Stimulated activated CD8-positive, alpha-beta memory T cell treated with anti-CD3 and anti-CD28 coated beads, Interleukin-4, amount 100 ng/mL, for 4 hours (primary cell): ENCODE data around the gene RAB29.
"Not testable (repeated sequence)": the region's sequence is repeated elsewhere in the genome, so short reads cannot be mapped to it uniquely, and the experiment has no call there.

Source experiments
- DNase-seq, 2 donors: peaks; one replicate each; pipeline ENCODE4 v3.0.0-alpha.2; 2020; ENCODE audit warnings: low read depth in 2 of 2, low spot score in 1 of 2

Gene RAB29

GRCh38 chr1:205775015-205775716 is at the start of gene RAB29:
RAB29 (minus strand) TSS chr1:205775482; CDS start chr1:205774956, 526 bp downstream.
- DNase-seq: peak; percentile 62 to 65

DNA sequence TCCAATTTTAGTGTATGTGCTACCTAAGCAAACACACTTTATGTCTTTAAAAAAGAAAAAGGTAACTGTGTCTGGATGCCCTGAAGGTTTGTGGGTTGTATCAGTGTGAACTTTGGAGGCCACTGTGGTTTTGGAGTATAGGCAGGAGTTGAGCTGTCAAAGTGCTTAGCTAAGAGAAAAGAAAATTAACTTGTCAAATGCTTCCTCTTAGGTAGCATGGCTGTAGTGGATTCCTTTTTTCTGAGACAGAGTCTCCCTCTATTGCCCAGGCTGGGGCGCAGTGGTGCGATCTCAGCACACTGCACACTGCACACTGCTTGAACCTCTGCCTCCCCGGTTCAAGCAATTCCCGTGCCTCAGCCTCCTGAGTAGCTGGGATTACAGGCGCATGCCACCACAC is 48.9 kb upstream of the RAB29 start:
- DNase-seq: no peak

DNA sequence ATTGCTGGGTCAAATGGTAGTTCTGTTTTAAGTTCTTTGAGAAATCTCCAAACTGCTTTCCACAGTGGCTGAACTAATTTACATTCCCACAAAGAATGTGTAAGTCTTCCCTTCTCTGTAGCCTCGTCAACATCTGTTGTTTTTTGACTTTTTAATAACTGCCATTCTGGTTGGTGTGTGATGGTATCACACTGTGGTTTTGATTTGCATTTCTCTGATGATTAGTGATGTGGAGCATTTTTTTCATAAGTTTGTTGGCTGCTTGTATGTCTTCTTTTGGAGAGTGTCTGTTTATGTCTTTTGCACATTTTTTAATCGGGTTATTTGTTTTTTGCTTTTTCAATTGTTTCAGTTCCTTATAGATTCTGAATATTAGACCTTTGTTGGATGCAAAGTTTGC is 48.0 kb upstream of the RAB29 start:
- DNase-seq: not testable (repeated sequence)

- no peak for DNase-seq
Measured at GRCh38 chr1:205822397-205822796, 47.1 kb upstream of the RAB29 start.

DNA sequence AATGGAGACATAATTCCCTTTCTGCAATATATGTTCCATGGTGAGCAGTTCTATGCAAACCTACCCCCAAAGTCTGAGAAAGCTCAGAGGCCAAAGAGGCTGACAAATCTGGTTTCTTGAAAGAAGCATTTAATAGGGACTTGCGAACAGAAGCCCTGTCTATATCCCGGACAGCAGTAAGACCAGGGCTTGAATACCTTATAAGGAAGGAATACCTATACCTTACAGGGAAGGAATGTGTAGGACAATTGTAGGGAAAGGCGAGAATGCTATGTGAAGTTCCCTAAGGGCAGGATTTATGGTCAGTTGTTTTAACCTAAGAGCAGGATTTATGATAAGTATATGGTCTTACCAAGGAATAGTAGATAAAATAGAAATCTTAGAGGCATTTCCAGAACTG is 42.7 kb upstream of the RAB29 start:
- DNase-seq: no peak

GRCh38 chr1:205817364-205817763 is 42.1 kb upstream of the RAB29 start:
- DNase-seq: no peak

DNA sequence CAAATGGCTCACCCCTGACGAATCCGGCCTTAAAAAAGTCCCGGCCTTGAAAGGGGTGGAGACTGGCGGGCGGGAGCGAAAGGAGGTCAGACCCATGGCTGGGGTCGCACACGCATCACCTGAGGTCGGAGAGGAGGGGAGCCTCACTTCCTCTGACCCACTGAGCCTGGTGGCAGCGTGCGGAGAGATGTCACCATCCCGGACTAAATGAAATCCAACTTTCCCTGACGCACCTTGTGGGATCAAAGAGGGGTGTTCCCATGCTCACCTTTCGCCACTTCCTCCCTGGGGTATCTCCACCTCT is 38.4 kb upstream of the RAB29 start:
- no peak for DNase-seq

DNA sequence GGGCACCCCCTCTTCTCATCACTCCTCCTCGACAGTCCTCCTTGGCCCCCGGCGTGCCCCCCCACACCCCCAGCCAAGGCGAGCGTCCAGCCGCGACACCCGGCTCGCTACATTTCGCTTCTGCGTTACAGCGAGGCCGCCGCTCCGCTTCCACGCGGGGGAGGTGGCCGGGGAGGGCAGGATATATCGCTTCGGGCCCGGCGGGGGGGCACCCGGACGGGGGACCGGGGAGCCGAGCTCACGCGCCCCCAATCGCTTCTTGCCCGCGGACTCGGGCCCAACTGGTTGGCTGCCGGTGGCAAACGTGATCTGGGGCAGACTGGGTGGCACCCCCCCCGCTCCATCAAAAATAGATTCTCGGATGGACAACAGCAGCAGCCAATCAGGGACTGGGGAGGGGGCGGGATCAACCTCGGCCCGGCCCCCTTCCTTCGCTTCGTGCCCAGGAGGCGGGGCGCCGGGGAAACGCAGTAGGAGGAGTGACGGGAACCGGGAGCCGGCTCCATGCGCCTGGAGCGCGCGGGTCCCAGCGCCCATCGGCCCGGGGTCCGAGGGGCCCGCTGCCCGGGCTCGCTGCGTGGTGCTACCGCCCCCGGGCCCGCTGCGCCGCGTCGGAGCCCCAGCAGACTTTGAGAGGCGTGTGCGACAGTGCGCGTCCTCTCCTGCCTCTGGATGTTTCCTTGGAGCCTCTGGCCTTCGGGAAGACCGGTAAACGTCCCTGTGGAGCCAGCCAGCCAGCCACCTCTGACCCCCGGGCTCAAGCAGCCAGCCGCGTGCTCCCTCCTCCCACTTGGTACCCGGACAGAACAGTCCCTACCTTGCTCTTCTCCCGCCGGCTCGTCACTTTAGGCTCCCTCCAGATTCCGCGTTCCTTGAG is 37.8 kb upstream of the RAB29 start, which contains the start of gene SLC41A1:
SLC41A1 (minus strand) TSS at position 321 of the 877 bp plus-strand sequence. CDS start 2,757 bp downstream, outside the sequence.
- peak; percentile 78 to 87 for DNase-seq

- DNase-seq: no peak
Measured at GRCh38 chr1:205812271-205812877, 37.1 kb upstream of the RAB29 start.

- no peak for DNase-seq
Measured at GRCh38 chr1:205811660-205812059, 36.4 kb upstream of the RAB29 start.

DNA sequence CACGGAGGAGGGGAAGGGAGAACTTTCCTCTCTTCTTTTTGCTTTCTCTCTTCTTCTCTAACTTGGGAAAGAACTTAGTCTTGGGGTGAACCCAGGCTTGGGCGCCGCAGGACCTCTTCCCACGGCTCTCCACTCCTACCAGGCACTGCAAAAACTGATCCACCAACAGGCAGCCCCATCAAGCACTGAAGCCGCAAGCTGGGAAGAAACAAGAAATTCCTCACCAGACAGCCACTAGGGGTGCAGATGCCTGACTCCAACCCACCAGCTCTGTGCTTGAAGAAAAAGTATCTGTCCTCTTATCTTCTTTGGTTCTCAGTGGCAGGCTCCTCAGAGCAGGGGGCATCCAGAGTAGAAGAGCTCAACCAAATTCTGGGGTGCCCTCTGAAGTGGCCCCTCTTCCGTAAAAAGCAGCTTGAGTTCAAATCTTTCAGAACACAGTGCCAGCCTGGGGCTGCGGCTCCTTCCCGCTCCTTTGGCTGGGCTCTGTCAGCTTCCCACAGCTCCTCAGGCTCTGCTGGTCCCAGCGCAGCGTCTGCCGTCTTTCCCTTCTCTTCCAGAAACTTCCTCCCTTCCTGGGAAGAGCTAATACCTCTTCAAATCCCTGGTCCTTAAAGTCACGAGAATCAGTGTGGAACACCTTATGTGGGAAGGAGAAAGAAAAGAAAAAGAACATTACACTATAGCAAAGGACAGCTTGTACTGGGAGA is 35.3 kb upstream of the RAB29 start:
- DNase-seq: no peak

DNA sequence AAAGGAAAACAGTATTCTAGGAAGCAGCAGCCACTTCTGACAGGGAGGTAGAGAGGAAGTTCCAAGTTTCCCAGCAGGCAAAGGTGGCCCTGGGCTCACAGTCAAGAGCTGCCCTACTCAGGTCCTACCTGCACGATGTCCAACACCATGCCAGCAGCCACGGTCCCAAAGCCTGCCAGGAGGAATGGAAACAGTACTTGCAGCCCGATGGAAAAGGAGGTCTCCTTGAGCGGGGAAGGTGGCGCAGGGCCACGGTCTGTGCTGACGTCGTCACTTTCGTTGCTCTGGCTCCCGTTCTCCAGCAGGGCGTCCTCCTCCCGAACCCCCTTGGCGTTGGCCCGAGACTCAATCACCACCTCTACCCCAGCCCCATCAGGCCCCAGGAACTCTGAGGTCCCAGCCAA is 34.7 kb upstream of the RAB29 start:
- no peak for DNase-seq

DNA sequence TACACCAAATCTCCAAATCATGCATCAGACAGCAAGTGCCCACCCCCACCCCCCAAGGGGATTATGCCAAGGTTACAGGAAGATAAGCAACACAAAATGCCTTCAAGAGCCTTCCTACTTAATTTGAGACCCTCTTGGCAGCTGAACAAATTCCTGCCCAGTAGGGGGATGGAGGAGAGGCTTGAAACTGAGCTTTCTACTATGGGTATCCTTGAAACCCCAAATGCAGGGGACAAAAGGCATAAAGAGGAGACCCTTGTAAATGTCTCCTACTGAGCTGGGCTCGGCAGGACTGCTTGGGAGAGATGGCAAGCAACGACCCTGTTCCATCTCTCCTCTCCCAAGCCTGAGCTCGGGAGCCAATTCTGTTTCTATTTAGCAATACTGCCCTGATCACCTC is 34.2 kb upstream of the RAB29 start:
- DNase-seq: no peak

DNA sequence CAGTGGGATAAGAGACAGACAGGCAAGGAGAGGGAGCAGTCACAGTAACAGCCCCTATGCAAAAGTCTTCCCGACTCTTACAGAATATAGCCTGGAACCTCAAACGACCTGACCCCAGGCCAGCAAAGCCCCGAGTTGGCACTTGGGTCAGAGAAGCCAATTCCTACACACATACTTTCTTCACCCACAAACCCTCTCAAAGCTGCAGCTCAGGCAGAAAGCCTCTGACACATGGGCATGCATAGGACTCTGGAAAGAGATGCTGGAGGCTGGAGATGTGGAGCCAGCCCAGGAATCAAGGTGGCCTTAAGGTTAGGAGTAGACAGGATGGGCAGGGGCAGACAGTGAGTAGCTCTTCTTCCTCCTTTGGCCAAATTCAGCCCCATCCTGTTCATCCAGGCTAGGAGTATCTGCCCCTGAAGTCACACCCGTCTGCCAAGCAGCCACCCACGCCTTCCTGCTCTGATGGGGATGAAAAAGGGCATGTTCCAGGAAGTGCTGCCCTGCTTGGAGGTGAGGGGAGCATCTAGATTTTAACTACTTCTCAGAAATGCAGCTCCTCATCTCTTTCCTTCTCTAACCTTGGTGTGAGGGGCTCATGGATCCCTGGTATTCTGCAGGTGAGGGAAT is 29.9 kb upstream of the RAB29 start:
- no peak for DNase-seq

GRCh38 chr1:205804605-205805004 is 29.3 kb upstream of the RAB29 start:
- DNase-seq: no peak

- DNase-seq: no peak
Measured at GRCh38 chr1:205803986-205804385, 28.7 kb upstream of the RAB29 start.

DNA sequence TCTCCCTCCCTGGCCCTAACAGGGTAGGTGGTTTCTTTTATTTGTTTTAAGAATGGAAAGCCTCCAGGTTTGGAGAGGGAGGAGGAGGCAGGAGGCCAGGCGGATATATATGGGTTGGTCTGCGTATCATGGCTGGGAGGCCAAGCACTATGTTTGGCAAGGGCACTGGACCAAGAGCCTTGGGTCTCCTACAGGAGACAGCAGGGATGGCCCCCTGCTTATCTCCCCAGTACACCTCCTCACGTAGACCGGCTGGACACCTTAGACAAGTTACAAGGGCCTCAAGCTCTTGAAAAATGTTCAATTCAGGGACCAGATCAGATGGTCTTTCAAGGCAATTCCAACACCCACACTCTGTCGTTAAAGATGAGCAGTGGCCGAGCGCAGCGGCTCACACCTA is 26.8 kb upstream of the RAB29 start:
- DNase-seq: no peak

GRCh38 chr1:205800981-205801703 is 25.9 kb upstream of the RAB29 start:
- no peak for DNase-seq

- no peak for DNase-seq
Measured at GRCh38 chr1:205800427-205800826, 25.1 kb upstream of the RAB29 start.

DNA sequence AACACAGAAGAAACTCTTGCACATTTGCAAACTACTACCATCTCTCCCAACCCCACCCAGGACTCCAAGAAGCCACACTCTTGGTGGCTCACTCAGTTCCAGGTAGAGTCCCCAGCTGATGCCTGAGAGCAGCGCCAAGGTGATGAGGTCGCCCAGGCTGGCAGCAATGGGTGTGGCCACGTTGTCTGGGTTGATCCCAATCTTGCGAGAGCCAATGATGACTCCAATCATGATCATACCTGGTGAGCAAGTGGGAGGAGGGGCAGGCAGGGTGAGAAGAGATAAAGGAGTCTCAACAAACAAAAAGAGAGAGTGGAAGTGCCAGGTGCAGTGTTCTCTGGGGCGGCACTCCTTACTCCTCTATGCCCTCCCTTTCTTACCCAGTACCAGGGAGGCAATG is 23.3 kb upstream of the RAB29 start:
- no peak for DNase-seq
